DMS114 treated with DMSO at 0.1 percent for 48 hours (cell line): Measurements from ENCODE around the gene CCDC134.
"Not testable (repeated sequence)": the region's sequence is repeated elsewhere in the genome, so short reads cannot be mapped to it uniquely, and the experiment has no call there.

Experiments used
- DNase-seq: peaks from one replicate; lab custom pipeline; 2025; ENCODE audit not compliant: unreplicated experiment; lab: John Stamatoyannopoulos, UW

CCDC134 gene

DNA sequence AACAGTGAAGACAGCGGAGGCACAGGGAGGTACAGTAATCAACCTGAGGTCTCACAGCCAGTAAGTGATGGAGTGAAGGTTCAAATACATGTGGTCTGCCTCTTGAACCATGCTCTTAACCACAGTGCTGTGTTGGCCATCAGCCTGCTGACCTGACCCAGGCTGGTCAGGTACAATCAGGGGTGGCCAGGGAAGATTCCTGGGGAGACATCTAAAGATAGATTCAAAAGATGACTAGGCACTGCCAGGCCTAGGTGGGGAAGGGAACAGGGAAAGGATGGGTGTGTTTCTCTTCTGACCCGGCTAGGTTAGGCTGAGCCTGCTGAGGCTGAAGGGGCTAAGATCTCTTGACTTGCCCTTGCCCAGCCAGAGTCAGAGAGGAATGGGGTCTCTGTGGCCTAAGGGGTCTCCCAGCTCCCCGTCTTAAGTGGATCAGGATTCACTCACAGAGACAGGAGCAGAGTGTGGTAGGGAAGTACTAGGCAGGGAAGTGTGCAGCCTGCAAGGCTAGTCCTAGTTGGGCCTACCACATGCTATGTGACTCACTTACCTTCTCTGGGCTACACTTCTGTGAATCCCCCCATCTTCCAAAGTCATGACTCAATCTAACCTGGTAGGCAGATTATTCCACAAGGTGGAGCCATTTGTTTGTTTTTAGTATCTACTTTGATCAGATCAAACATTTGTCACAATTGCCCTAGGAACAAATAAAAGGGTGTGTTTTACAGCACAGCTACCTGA is 22.0 kb downstream of the CCDC134 start:
- peak; percentile 24 for DNase-seq

DNA sequence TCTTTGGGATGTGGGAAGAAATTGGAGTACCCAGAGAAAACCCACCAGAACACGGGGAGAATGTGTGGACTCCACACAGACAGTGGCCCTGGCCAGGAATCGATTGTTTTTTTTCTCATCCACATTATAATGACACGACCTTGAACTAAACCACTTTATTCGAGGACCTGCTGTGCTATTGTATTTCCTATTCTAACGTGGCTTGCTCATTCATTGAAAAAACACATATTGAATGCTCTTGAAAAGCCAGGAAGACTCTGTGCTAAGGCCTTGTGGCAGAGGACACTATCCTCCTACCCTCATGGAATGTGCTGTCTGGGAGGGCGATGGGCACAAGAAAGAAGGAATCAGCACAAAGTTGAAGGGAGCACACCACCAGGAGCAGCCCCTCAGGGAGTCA is 23.3 kb downstream of the CCDC134 start:
- DNase-seq, result no peak

DNA sequence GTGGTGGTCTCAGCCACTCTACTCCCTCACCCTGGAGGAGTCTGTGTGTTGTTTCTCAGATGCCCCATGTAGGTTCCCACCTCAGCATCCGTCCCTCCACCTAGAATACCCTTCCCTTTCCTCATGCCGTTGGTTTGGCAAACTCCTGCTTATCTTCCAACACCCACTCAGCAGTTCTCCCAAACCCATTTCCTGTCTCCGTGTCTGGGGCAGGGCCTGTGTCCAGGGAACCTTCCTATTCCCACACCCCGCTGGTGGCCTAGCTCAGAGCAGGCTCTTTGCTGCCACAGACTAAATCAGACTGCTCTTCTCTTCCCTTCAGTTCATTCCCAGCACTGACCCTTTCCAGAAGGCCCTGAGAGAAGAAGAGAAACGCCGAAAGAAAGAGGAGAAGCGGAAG is 24.9 kb downstream of the CCDC134 start:
- no peak for DNase-seq

DNA sequence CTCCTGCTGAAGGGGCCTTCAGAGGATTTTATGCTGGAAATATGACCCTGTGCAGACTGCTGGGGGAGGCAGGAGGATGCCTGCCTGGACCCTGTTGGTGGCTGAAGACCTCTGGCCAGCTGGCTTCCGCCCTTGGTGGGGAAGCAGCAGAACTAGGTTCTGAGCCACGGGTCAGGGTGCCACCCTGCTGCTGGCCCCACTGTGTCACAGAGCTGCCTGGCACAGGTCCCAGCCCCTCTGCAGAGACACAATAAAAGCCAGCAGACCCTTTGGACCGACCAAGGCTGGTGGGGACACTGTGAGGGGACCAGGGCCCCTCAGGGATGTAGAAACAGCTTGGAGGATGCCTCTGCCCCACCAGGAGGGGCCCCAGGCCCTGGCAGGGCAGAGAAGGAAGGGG is 25.5 kb downstream of the CCDC134 start:
- DNase-seq, result no peak

DNA sequence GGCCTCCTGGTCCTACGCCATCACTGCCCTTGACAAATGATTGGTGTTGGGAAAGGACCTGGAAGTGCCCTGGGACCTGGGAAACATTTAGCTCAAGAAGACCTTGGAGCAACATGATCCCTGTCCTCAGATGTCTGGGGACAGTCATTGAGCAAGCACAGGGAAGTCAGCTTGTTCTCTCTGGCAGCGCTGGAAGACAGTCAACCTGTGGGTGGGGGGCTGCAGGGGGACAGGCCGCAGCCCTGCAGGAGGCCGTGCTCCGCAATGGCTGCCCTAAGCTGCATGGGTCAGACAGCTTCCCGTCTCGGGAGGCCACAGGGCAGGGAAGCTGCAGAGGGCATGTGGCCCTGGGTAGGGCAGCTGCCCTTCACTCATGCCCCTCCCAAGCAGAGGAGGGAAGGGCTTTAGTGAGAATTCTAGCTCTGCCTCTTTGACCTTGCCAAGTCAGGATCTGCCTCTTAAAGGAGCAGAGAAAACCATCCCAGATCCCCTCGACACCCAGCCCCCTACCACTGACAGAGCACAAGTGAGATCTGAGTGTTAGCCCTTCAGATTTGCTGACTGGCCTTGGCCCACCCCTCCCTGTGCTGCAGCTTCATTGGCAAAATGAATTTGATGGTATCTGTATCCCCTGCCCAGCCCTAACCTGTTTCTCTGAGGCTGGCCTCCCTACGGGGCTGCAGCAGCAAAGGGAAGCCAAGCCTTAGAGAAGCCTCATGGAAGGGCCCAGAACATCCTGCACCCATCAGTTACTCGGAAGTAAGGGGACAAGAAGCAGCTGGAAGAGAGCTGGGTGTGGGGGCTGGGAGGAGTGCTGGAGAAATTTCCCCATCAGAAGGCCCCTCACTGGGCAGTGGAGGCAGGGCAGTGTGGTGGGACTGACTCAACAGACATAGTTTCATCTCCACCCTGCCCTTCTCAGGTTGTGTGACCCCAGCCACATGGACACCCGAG is 26.2 kb downstream of the CCDC134 start:
- DNase-seq, result no peak

DNA sequence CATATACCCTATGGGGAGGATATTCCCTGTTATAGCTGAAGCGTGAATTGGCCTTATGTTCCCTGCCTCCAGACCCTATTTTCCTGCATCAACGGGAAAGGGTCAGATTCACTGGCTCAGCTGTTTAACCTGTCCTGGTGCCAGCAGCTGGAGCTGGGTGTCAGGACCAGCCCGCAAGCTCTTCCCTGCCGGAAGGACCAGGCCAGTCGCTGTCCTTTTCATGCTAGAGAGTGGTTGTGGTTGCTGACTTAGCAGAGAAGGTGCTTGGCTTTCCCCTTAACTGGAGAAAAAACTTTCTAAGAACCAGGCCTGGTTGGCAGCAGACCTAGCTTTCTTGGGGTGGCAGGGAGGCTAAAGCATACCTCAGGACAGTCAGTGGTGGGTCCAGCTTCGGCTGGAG is 27.2 kb downstream of the CCDC134 start:
- DNase-seq, result no peak

DNA sequence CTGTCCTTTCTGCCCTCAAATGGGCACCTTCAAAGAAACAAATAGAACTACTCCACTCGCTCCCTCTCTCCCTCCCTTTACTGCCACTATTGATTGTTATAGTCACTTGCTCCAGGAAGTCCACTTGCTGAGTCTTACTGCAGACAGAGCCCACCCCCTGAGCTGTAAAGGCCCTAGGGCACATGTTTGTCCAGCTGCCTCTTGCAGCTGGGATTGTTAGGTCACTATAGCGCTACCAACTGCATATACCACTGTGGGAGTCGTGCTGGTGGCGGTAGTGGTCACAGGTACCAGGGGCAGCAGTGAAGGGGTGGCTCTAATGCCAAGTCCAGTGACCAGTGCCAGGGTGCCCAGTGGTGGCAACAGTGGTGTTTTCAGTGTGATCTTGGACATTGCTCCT is 28.0 kb downstream of the CCDC134 start:
- no peak for DNase-seq

DNA sequence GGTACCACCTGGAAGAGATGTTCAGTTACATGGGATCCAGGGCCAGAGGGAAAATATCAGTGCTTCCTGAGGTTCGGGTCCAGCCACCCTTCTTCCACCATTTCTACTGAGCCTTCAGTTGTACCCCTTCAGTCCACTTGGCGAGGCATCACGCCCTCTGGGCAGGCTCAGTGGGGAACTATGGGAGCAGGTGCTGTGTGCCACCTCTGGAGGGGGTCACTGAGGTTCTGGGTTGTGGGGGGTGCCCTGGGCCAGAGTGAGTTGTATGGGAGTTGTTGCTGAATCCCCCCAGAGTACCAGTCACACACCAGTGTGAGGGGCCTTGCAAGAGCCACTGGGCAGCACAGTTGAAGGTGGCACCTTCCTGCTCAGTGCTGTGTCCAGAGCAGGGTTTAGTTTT is 29.7 kb downstream of the CCDC134 start:
- no peak for DNase-seq

DNA sequence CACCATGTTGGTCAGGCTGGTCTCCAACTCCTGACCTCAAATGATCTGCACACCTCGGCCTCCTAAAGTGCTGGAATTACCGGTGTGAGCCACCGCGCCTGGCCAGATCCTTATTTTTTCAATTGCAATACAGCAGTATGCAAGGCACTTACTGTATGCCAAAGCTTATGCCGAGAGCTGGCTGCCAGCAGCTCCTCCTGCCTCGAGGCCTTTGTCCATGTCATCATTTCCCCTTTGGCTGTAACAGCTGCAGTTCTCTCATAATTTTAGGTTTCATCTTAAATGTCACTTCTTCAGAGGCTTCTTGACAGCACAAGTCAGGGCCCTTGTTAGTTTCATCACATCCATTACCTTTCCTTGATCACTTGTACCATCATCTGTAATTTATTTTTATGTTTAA is 30.9 kb downstream of the CCDC134 start:
- no peak for DNase-seq

DNA sequence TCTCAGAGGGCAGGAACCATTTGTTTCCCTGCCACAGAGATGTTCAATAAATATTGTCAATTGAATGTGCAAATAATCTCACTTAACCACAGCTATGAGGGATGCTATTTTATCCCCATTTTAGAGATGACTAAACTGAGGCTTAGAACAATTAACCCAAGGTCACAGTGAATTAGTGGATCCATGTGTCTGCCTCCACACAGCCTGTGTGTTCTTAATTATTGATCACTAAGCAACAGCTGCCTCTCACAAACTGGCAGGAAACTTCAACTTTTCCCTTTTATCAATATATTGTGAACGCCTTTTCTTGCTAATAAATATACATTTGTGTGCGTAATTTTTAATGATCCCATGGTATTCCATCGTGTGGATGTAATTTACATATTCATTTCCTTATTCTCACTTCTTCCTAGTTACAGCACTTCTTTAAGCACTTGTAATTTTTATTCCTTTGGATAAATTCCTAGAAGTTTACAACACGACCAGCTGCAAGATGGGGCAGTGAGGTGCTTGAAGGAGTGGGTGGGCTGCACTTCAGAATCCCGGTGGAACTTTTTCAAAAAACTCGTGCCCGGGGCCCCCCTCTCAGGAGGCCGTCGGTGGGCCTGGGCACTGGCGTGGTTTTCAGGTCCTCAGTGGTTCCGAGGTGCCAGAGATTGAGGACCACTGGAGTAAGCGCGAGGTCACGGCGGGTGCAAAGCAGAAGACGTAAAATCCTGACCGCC is 31.5 kb downstream of the CCDC134 start:
- no peak for DNase-seq

DNA sequence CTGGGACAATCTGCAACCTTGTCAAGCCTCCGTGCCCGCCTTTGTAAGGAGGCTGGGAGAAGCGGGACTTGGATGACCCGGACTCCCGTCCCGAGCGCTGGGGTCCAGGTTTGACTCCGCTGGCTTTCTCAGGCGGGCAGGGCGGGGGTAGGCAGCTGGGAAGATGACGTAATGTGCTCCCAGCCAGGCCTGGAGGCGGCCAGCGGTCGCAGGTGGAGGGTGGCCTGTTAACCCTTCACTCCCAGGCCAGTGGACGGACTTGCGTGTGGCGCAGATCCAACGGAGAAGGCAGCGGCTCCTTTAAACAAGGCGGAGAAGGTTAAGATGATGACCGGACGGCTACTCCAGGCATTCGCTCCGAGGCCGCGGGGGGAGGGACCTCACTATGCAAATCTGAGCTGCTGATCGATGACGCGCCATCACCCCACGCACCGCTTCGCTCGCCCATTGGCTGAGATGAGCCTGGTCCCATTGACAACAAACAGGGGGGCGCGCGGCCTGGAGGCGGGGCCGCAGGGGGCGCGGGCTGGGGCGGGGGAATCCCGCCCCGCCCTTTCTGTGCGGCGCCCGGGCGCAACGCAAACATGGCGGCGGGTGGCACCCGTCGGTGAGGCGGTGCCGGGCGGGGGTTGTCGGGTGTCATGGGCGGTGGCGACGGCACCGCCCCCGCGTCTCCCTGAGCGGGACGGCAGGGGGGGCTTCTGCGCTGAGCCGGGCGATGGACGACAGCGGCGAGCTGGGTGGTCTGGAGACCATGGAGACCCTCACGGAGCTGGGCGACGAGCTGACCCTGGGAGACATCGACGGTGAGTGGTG is 32.3 kb downstream of the CCDC134 start, which contains the start of gene SREBF2:
TSS of gene SREBF2 (plus strand) at position 553 of the 816 bp plus-strand sequence. CDS start at position 719, 166 bp downstream.
- peak; percentile 94 for DNase-seq

DNA sequence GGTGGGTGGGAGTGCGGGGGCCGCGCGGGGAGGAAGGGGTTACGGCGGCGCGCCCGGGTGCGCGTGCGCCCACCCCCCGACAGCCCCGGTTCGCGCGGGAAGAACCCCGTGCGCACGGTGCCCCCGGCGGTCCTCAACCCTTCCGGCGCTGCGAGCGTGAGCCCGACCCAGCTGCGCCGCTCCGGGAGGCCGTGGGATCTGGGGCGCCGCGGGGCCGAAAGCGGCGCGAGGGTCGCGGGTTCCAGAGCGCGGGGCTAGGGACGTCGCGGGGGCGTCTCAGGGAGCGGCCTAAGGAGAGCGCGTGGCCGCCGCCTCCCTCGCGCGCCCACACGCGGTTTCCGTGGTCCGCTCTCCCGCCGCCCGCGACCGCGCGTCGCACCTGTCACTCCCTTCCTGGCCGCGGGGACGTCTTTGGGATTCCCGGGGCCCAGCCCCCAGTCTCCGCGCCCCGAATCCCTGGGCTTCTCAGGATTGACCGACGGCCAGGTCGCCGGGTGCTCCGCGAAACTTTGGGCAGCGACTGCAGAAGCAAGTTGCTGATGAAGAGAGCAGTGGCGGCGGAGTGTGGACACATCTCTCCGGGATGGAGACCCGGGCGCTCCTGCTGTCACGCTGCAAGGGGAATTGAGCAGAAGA is 33.0 kb downstream of the CCDC134 start:
- no peak for DNase-seq

DNA sequence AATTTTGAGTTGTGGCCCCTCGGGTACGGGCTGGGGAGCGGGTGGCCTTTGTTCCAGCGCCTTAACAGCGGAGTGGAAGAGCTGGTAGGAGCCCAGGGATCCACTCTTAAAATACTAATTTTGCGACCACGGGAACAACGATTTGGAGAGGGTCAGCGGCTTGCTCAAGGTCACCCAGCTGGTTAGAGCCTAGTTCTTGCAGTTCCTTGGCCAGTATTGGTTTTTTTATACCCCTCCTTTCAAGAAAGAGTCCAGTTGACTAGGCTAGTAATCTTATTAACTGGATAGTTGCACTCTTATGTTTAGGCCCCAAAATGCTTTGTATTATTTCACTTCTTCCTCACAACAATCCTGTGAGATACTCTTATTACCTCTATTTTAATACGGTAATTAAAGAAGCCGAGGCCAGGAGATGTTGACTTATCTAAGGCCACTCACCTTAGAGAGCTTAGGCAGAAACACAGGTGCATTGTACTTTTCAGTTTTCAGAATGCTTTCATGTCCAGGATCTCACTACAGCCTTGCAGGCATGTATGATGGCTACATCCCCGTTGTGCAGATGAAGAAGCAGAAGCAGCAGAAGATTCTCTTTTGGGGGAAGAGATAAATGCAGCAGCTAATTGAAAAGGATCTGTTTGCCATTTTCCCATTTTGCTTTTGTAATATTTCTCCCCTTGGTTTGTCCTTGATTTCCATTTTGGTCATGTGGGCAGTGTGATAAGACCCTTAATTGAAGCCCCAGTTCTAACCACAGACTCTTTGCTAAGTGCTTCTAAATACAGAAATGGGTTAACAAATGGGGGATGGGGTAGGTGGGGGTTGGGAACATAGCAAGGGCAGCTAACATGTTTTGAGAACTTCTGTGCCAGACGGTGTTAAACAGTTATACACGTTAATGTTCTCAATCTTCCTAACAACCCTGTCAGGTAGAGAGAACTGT is 33.8 kb downstream of the CCDC134 start:
- DNase-seq, result no peak

DNA sequence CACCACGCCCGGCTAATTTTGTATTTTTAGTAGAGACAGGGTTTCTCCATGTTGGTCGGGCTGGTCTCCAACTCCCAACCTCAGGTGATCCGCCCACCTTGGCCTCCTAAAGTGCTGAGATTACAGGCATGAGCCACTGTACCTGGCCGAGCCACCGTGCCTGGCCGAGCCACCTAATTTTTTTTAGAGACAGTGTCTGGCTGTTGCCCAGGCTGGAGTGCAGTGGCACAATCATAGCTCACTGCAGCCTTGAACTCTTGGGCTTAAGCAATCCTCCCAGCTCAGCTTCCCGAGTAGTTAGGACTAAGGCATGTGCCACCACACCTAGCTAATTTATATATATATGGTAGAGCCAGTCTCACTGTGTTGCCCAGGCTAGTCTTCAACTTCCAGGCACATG is 35.0 kb downstream of the CCDC134 start:
- DNase-seq, result not testable (repeated sequence)

DNA sequence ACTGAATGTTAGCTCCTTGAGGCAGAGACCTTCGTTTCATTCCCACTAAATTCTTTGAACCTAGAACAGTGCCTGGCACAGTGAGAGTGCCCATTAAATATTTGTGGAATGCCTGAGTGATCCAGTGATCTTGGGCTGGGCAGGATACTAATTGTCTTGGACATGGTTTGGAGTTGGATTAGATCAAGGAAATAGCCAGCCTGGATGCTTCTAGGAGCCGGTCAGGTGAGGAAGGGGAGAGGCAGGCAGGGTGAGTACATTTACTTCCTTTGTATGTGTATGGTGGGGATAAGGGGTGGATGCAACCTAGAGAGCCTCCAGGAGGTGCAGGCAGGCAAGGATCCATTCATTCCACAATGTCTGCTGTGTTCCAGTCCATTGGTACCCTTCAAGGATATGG is 36.1 kb downstream of the CCDC134 start:
- no peak for DNase-seq

DNA sequence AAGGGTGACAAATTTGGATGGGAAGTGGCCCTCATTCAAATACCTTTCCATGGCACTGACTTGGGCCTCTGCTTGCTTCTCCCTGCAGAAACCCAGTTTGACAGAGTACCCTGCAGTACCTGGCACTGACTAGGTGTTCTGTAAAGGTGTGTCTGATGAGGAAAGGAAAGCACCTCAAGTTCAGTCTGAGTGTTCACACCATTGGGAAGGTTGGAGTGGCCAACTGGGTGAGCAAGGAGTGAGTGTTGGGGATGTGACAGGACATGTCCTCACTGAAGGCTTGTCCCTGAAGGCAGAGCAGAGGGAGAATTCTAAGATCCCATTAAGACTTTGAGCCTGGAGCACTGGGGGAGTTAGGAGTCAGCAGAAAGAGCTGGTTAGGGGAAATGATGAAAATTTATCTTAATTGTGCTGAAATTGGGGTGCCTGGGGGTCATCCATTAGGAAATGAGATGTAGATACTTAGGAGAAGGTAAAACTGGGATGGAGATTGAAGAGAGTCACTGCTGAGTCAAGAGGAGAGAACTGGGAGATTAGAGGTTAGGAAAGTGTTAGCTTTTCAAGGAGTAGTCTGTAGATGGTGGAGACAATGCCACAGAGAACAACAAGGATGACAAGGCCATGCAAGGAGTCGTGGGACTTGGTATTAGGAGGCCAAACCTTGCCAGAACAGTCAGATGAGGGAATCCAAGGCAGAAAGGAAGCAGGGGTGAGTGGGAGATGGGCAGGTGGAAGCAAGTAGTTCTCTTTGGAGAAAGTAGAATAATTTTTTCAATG is 38.6 kb downstream of the CCDC134 start:
- DNase-seq, result no peak

DNA sequence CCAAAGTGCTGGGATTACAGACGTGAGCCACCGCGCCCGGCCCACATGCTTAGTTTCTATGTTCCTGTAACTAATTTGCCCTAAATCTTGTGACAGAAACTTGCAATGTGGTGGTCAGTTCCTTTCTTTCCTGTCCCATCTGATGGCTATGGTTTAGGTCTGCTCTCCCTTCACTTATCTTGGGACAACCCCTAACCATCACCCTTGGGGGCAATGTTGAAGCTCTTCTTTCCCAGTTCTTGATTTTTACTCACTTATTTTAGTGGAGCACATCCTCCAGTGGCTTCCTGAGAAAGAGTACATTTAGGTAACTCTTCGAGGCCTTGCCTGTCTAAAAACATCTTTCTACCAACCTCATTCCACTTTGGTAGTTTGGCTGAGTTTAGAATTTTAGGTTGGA is 39.7 kb downstream of the CCDC134 start:
- no peak for DNase-seq

DNA sequence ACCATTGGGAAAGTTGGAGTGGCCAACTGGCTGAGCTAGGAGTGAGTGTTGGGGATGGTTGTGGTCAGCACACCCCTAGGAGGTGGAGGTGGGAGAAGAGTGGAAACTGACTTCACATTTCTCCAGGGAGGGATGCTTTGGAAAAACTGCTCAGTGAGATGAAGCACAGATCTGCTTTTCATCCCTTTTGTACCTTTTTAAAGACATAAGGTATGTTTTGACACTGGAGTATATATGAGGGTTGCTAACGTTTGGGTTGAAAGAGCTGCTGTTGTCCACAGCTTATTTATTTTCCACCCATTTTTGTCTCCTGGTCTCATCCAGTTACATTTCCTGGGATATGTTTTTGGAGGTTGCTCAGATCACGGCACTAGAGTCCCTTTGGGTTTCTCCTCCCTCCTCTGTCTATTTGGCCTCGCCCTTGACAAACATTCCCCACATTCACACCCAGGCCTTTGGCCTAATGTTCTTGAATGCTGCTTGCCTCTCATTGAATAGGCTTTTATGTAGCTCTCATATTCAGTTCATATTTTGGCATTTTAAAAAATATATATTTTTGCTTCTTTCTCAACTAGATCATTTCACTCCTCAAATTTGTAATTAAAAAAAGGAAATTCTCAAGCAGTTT is 40.7 kb downstream of the CCDC134 start:
- no peak for DNase-seq
